Loucy (cell line): ENCODE results near the gene TEKT3.

Source experiments
- EZH2phosphoT487 ChIP-seq: fragments of 200-600 bp; IDR thresholded peaks from 2 replicates; pipeline ENCODE4 v1.6.1; 2018; ENCODE audit warnings: antibody characterized with exemption, mild to moderate bottlenecking, moderate library complexity, borderline replicate concordance
- TF ChIP-seq, protein P1 (sequence below): fragments of 200-600 bp; sonication (generic); conservative IDR thresholded peaks from 2 replicates; pipeline ENCODE4 v1.5.1; 2014; ENCODE audit warnings: mild to moderate bottlenecking, antibody characterized with exemption, low read length

DNA sequence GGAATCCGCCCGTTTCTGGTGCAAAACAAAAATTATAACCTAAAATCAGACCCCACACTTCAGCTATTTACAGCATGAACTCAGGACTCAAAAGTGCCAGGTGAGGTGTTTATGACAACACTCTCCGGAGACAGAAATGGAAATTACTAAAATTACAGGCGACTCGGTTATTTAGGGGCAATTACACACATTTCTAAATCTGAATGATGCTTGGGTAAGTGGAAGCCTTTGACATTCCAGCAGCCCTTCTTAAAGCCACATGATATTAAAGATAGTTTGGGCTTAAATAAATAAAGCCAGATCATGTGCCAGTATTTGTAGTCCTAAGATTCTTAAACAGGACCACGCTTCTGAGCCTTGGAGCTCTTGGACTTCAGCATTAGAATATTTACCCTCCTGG lies 39.6 kb downstream of the TEKT3 start:
- TF ChIP-seq, protein P1, sequence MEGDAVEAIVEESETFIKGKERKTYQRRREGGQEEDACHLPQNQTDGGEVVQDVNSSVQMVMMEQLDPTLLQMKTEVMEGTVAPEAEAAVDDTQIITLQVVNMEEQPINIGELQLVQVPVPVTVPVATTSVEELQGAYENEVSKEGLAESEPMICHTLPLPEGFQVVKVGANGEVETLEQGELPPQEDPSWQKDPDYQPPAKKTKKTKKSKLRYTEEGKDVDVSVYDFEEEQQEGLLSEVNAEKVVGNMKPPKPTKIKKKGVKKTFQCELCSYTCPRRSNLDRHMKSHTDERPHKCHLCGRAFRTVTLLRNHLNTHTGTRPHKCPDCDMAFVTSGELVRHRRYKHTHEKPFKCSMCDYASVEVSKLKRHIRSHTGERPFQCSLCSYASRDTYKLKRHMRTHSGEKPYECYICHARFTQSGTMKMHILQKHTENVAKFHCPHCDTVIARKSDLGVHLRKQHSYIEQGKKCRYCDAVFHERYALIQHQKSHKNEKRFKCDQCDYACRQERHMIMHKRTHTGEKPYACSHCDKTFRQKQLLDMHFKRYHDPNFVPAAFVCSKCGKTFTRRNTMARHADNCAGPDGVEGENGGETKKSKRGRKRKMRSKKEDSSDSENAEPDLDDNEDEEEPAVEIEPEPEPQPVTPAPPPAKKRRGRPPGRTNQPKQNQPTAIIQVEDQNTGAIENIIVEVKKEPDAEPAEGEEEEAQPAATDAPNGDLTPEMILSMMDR = no peak
- no peak for TF ChIP-seq EZH2phosphoT487
